ENCODE results near the gene GH1. TPM values are rescaled to one million over a fixed set of nuclear protein-coding genes. Genes with fewer than 3 reads are reported as not detected.

GH1 gene
- total and polyA plus RNA-seq, 2 of the 13 experiments (the other 11 are each of a cell fraction or from before 2014, with no cell fraction given), result not detected

DNA sequence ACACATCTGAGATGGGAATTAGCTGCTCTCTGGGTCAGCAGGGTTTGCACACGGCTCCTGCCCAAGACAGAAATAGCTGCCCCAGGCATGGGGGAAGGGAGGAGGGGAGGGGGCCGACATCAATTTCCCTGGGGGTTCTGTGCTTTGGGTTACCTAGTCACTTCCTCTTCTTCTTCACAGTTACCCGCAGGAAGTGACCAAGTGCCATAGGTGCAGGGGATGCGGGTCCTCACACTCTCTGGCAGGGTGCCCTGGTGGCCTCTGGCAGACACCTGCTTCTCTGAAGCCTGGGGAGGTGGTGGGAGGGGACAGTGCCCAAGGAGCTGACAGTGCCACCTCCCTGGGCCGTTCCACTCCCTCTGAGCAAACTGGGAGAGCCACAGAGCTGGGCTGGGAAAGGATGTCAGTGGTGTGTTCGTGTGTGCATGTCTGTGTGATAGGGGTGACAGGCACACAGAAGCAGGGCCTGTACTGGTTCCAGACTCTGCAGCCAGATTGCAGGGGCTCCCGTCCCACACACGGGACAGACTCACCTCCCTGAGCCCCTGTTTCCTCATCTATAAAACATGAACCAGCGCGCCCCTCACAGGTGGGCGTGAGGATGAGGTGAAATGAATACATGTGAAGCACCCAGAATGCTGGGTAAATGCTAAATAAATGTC is 35.9 kb upstream of the GH1 start (continued):
- TF ChIP-seq NFIB (CRISPR knock-in tag; IDR thresholded peaks at IDR 0.05; ENCODE audit: borderline replicate concordance) (no peak), ZNF672 (CRISPR knock-in tag; IDR thresholded peaks at IDR 0.05) (no peak)
- TF ChIP-seq, protein P1, sequence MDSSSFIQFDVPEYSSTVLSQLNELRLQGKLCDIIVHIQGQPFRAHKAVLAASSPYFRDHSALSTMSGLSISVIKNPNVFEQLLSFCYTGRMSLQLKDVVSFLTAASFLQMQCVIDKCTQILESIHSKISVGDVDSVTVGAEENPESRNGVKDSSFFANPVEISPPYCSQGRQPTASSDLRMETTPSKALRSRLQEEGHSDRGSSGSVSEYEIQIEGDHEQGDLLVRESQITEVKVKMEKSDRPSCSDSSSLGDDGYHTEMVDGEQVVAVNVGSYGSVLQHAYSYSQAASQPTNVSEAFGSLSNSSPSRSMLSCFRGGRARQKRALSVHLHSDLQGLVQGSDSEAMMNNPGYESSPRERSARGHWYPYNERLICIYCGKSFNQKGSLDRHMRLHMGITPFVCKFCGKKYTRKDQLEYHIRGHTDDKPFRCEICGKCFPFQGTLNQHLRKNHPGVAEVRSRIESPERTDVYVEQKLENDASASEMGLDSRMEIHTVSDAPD (CRISPR knock-in tag; IDR thresholded peaks at IDR 0.05), result no peak

DNA sequence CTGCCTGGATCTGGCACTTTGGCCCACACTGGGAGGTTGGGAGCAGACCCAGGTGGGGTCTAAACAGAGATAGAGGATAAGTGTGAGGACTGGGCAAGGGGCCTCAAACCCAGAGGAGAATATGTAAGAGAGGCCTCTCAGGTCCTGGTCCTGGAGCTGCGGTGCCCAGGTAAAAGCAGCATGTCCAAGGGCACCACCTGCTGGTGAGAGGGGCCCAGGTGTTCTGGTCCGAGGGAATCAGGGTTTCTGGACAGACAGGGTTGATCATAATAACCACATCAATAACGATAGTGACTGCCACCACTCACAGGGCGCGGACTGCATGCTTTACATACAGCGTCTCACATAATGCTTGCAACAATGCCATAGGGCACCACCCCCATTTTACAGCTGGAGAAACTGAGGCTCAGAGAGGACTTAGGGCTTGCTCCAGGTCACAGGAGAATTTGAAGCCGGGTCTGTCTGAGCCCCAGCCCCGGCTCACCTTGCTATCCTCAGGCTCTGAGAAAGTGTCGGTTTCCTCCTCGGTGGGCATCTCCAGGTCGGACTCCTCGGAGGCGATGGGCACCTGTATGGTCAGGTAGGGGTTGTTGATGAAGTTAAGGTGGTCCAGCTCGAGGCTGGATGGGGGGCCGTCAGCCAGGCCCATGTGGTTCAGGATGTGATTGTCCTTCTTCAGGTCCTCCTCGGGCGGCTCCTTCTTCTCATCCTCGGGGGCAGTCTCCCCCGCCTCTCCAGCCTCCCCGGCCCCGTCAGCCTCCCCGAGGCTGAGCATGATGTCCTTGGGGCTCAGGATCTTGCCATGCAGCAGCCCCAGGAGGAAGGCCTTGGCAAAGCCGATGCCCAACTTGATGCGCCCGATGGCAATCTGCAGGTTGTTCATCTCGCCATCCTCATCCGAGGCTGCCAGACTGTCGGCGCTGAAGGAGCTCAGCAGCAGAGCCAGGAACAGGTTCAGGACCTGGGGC is 32.6 kb upstream of the GH1 start:
- intact Hi-C loops (cut with micrococcal nuclease; ENCODE audit: unreplicated experiment) (loop anchor here (1.0 to 2.0 kb wide), 2 partner anchors 32 to 39 kb away; partner anchors contain the start of gene GH1), in situ Hi-C loops (cut with HindIII; ENCODE audit: extremely low pct_ligation_motif_present, low pct_unique_long_range_greater_than_20kb) (no loop called here)
- ChIA-PET POLR2A (interaction anchor here (1.0 kb wide), 2 partner anchors 10 to 194 kb away, joined by 3 read pairs; no protein-coding TSS in a partner anchor), CTCF (ENCODE audit: low intra/inter-chr PET ratio, low total read pairs) (interaction anchor here (1.4 to 2.2 kb wide), 2 partner anchors 32 to 40 kb away, joined by 6 to 16 read pairs; partner anchors contain the start of genes CSHL1 and GH1)
- Histone ChIP-seq H3K79me2 (ENCODE audit: insufficient read depth, low read length) (no peaks in the 10 kb centered on the region), H3K9me3 (ENCODE audit: low read length) (no peaks in the 10 kb centered on the region), H4K20me1 (ENCODE audit: insufficient read depth, low read length) (no peaks in the 10 kb centered on the region), H3K27me3 (ENCODE audit: control insufficient read depth in 1 of 2, insufficient read depth in 2 of 2, low read length in 2 of 2) (peaks cover 27 to 59% of the 10 kb centered on the region in 2 experiments; a peak in 4 of 5 replicates), H3K9ac (ENCODE audit: insufficient read depth, low read depth, low read length) (no peak overlapping the region), H2AFZ (ENCODE audit: low read length) (no peak overlapping the region), H3K27ac (ENCODE audit: extremely low read length, insufficient read depth, low read length) (no peak overlapping the region), H3K36me3 (replicated peaks in 1 of 2; ENCODE audit: control insufficient read depth in 1 of 2, insufficient read depth in 2 of 2, low read length in 2 of 2) (no peaks in the 10 kb centered on the region), H3K4me1 (ENCODE audit: insufficient read depth, low read length) (peaks cover 18% of the 10 kb centered on the region), H3K4me2 (ENCODE audit: low read depth, low read length) (no peak overlapping the region), H3K4me3 (replicated peaks in 1 of 3; ENCODE audit: insufficient read depth in 1 of 3, low read depth in 2 of 3, low read length in 3 of 3) (no peak overlapping the region)
- peak; percentile 67 for ATAC-seq
- peak; percentile 93 for FAIRE-seq
- 18% methylated on average over 12 of the region's 29 CpGs for WGBS (ENCODE audit: low lambda C conversion rate)
- DNase-seq (ENCODE audit: low spot score), result peak; percentile 62
- BruUV-seq (replicated peaks), result no TSS peak
- TF ChIP-seq POLR2AphosphoS5 (IDR thresholded peaks at IDR 0.05; ENCODE audit: low read depth, low read length), result no peak
- TF ChIP-seq CBFB (CRISPR knock-in tag; IDR thresholded peaks at IDR 0.05), result no peak
- TF ChIP-seq, protein P2, sequence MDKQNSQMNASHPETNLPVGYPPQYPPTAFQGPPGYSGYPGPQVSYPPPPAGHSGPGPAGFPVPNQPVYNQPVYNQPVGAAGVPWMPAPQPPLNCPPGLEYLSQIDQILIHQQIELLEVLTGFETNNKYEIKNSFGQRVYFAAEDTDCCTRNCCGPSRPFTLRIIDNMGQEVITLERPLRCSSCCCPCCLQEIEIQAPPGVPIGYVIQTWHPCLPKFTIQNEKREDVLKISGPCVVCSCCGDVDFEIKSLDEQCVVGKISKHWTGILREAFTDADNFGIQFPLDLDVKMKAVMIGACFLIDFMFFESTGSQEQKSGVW (CRISPR knock-in tag; IDR thresholded peaks at IDR 0.05; ENCODE audit: borderline replicate concordance), result no peak
- TF ChIP-seq HOXA3 (CRISPR knock-in tag; IDR thresholded peaks at IDR 0.05), result peak; percentile 9; the same call in 1 of the 2 replicates
- TF ChIP-seq ATRX (CRISPR knock-in tag; IDR thresholded peaks at IDR 0.05; ENCODE audit: borderline replicate concordance), result no peak
- TF ChIP-seq ZC3H4 (CRISPR knock-in tag; IDR thresholded peaks at IDR 0.05; ENCODE audit: borderline replicate concordance), result no peak
- TF ChIP-seq ZNF781 (CRISPR knock-in tag; IDR thresholded peaks at IDR 0.05; ENCODE audit: borderline replicate concordance, not compliant biosample characterization), result no peak
- TF ChIP-seq XRCC5 (optimal IDR thresholded peaks at IDR 0.05; ENCODE audit: low read length), result peak; percentile 76
- TF ChIP-seq, protein P3, sequence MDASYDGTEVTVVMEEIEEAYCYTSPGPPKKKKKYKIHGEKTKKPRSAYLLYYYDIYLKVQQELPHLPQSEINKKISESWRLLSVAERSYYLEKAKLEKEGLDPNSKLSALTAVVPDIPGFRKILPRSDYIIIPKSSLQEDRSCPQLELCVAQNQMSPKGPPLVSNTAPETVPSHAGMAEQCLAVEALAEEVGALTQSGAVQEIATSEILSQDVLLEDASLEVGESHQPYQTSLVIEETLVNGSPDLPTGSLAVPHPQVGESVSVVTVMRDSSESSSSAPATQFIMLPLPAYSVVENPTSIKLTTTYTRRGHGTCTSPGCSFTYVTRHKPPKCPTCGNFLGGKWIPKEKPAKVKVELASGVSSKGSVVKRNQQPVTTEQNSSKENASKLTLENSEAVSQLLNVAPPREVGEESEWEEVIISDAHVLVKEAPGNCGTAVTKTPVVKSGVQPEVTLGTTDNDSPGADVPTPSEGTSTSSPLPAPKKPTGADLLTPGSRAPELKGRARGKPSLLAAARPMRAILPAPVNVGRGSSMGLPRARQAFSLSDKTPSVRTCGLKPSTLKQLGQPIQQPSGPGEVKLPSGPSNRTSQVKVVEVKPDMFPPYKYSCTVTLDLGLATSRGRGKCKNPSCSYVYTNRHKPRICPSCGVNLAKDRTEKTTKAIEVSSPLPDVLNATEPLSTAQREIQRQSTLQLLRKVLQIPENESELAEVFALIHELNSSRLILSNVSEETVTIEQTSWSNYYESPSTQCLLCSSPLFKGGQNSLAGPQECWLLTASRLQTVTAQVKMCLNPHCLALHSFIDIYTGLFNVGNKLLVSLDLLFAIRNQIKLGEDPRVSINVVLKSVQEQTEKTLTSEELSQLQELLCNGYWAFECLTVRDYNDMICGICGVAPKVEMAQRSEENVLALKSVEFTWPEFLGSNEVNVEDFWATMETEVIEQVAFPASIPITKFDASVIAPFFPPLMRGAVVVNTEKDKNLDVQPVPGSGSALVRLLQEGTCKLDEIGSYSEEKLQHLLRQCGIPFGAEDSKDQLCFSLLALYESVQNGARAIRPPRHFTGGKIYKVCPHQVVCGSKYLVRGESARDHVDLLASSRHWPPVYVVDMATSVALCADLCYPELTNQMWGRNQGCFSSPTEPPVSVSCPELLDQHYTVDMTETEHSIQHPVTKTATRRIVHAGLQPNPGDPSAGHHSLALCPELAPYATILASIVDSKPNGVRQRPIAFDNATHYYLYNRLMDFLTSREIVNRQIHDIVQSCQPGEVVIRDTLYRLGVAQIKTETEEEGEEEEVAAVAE (CRISPR knock-in tag; IDR thresholded peaks at IDR 0.05; ENCODE audit: borderline replicate concordance), result 0 out of 2 replicates have a peak, but pooled peaks have one; percentile 29
- TF ChIP-seq ZKSCAN1 (IDR thresholded peaks at IDR 0.05; ENCODE audit: low read length), result no peak
- no peak for TF ChIP-seq ZNF383 (CRISPR knock-in tag; IDR thresholded peaks at IDR 0.05; ENCODE audit: borderline replicate concordance)

All from HepG2 (cell line).